ENCODE results near the gene ANKLE2. TPM values are rescaled to one million over a fixed set of nuclear protein-coding genes. Genes with fewer than 3 reads are reported as not detected.

The ANKLE2 gene
- total RNA-seq, 2 experiments from 2014 or later, result 102 to 106 TPM

DNA sequence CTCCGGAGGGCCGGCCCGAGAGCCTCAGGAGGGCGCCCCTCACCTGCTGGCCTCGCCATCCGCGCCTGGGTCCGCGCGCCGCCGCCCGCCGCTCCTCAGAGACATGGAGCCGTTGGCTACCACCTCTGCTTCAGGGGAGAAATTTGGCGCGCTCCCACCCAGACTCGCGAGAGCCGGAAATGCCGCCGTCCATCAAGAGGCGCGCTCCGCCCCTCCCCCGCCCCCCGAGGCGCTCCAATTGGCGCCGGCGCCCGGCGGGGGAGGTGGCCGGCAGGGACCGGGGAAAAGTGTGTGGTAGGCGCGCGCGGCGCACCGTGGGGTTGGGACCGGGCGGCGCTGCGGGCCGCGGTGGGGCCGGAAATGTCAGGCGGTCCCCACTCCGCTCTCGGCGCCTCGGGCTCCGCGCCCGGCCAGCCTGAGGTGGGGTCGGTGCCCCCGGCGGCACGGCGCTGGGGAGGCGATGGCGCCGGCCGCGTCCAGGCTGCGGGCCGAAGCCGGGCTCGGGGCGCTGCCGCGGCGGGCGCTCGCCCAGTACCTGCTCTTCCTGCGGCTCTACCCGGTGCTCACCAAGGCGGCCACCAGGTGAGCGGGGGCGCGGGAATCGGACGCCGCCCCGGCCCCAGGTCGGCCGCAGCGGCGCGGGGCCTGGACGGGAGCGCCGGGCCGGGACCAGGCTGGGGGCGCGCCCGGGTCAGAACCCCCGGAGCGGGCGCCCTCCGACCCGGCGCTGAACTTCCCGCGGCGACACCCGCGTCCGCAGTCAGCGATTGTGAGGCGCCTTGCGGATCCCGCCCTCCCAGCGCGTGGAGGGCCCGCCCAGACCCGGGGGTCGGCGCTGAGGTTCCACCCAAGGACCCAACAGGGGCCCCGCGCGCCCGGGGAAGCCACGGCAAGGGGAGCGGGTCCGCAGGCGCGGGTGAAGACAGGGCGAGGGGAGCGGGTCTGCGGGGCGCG, 74.1 kb downstream of the ANKLE2 start, which contains the start of the genes POLE and PXMP2:
Gene POLE, minus strand, starts transcription at position 132 of the 954 bp plus-strand sequence. Its CDS starts 27 bp downstream, at position 105.
Gene PXMP2, plus strand, starts transcription at position 377 of the 954 bp plus-strand sequence. Its CDS starts 84 bp downstream, at position 461.
- Mint-ChIP-seq H3K36me3 (ENCODE audit: low read depth) (peaks cover 10% of the 10 kb centered on the region), H3K4me3 (peak within 1 kb of the TSS; percentile 79), H3K9me3 (no peaks in the 10 kb centered on the region), H3K27ac (peak within 1 kb of the TSS; percentile 66), H3K27me3 (ENCODE audit: low read depth) (no peaks in the 10 kb centered on the region), H3K4me1 (ENCODE audit: low read depth) (peaks cover 23% of the 10 kb centered on the region)
- CTCF ChIA-PET, result no interaction called here
- intact Hi-C loops (cut with micrococcal nuclease), result loop anchor here (1.0 to 2.0 kb wide), 7 partner anchors 23 to 443 kb away; partner anchors contain the start of genes CHFR, PGAM5, ZNF10 and ZNF140
- DNase-seq, result peak; percentile 96

DNA sequence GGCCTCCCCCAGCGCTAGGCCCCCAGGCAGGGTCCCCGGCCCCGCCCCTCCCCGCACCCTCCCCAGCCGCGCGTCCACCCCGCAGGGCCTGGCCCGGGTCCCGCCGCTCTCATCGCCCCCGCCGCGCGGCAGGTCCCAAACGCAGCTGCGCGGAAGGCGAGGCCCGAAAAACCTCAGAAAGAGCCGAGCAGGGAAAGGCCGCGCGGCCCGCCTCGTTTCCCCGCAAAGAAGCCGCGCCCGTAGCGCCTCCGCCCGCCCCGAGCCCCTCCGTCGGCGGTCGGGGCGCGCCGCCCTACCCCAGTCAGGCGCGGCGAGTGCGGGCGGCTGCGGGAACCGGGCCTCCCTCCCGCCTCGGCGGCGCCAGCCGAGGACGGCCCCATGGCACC, 74.8 kb downstream of the ANKLE2 start:
- intact Hi-C loops (cut with micrococcal nuclease), result loop anchor here (1.0 to 2.0 kb wide), 7 partner anchors 23 to 443 kb away; partner anchors contain the start of genes CHFR, PGAM5, ZNF10 and ZNF140
- DNase-seq, result no peak
- Mint-ChIP-seq H3K27me3 (ENCODE audit: low read depth) (no peaks in the 10 kb centered on the region), H3K4me1 (ENCODE audit: low read depth) (peaks cover 23% of the 10 kb centered on the region), H3K4me3 (peak overlapping the region; percentile 79), H3K36me3 (ENCODE audit: low read depth) (peaks cover 10% of the 10 kb centered on the region), H3K27ac (no peak overlapping the region), H3K9me3 (no peaks in the 10 kb centered on the region)
- CTCF ChIA-PET, result no interaction called here

DNA sequence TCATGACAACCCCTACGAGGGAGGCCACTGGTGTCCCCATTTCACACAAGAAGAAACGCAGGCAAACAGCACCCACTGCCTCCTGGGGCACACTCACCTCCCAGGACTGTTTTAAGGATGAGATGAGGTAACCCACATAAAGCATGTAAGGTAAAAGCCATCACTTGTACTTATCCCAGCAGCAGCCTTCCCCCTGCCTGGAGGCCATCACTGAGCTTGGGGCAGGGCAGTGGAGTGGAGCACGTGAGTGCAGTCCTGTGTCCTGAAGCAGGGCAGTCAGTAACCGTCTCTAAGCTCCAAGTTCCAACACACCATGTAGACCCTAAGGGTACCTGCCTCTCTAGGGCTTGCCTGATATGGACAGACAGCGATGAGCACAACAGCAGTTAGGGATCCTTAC, 76.2 kb downstream of the ANKLE2 start:
- CTCF ChIA-PET, result interaction anchor here (0.5 to 0.6 kb wide), 2 partner anchors 156 to 201 kb away, joined by 3 to 4 read pairs; no protein-coding TSS in a partner anchor
- Mint-ChIP-seq H3K9me3 (no peaks in the 10 kb centered on the region), H3K27me3 (ENCODE audit: low read depth) (no peaks in the 10 kb centered on the region), H3K4me3 (peak overlapping the region; percentile 79), H3K4me1 (ENCODE audit: low read depth) (peaks cover 23% of the 10 kb centered on the region), H3K27ac (peak overlapping the region; percentile 8), H3K36me3 (ENCODE audit: low read depth) (peaks cover 14% of the 10 kb centered on the region)
- no peak for DNase-seq
- intact Hi-C loops (cut with micrococcal nuclease), result no loop called here

DNA sequence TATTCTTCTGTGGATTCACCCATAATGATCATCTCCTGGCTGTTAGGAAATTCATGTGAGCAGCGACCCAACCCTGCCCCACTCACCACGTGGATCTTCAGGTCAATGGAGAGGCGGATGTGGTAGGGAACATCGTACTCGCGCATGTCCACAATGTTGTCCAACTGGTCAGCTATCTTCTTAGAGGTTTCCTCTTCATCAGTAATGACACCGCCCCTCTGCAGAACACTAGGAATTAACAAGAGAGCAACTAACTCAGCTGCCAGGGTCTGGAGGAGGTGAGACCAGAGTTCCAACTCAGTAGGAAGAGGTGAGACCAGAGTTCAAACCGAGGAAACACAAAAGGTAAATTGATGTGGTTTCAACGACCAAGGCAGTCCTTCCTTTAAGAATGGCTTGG, 84.1 kb downstream of the ANKLE2 start:
- Mint-ChIP-seq H3K36me3 (ENCODE audit: low read depth) (peaks cover 54% of the 10 kb centered on the region), H3K4me1 (ENCODE audit: low read depth) (no peaks in the 10 kb centered on the region), H3K27ac (no peak overlapping the region), H3K9me3 (no peaks in the 10 kb centered on the region), H3K4me3 (no peak overlapping the region), H3K27me3 (ENCODE audit: low read depth) (no peaks in the 10 kb centered on the region)
- intact Hi-C loops (cut with micrococcal nuclease), result no loop called here
- no peak for DNase-seq
- CTCF ChIA-PET, result no interaction called here

DNA sequence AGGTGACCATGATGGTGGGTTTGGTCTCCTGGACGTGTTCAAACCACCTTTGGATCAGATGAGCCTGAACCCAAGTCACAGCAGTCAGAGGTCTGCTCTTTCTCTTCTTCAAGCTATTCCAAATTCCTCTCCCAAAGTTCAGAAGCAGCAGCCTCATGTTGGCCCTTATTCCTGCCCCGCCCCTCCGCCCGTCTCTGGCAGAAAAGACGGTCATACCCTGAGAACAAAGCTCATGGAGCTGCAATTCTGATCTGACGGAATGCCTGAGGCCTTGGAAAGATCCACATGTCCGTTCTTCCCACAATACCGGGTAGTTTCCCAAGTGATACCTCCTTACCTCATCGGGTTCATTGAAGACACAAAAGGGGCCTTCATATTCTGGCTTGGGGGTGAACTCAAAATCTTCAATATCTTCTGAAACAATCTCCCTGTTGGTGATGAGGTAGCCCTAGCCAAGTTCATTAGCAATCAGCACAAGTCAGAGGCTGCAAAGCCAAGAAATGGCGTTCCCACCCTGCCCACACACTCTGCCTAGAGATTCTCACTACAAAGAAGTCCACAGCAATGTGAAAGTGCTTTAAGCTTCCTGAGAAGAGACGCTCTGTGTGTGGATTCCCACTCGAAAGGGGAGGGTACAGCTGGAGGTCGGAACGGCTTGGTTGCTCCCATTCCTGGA, 85.7 kb downstream of the ANKLE2 start:
- intact Hi-C loops (cut with micrococcal nuclease), result no loop called here
- CTCF ChIA-PET, result no interaction called here
- H3K4me3 Mint-ChIP-seq, result no peak overlapping the region

More for the DNA sequence above, 85.7 kb downstream of the ANKLE2 start:
- peaks cover 59% of the 10 kb centered on the region for H3K36me3 Mint-ChIP-seq (ENCODE audit: low read depth)
- H3K9me3 Mint-ChIP-seq, result no peaks in the 10 kb centered on the region
- no peak overlapping the region for H3K27ac Mint-ChIP-seq
- no peaks in the 10 kb centered on the region for H3K4me1 Mint-ChIP-seq (ENCODE audit: low read depth)
- no peaks in the 10 kb centered on the region for H3K27me3 Mint-ChIP-seq (ENCODE audit: low read depth)
- no peak for DNase-seq

Other genes starting within 250 kb of the ANKLE2 start
- gene LRCOL1, start 151.2 kb downstream of the ANKLE2 start, total RNA-seq, result not detected
- not detected for gene P2RX2, start 143.1 kb downstream of the ANKLE2 start, total RNA-seq
- 100 to 1,000 TPM; 118 to 121 TPM for gene POLE, start 74.5 kb downstream of the ANKLE2 start, total RNA-seq
- gene PXMP2, start 74.2 kb downstream of the ANKLE2 start, total RNA-seq, result 10 to 100 TPM; 11.3 to 12.8 TPM
- gene PGAM5, start 51.0 kb downstream of the ANKLE2 start, total RNA-seq, result 10 to 100 TPM; 50.1 to 55.7 TPM
- 10 to 100 TPM; 25.2 to 29.1 TPM for gene GOLGA3, start 67.0 kb upstream of the ANKLE2 start, total RNA-seq
- 10 to 100 TPM; 27.2 to 32.8 TPM for gene CHFR, start 125.8 kb upstream of the ANKLE2 start, total RNA-seq
- gene ZNF605, start 194.5 kb upstream of the ANKLE2 start, total RNA-seq, result 1 to 10 TPM; 4.3 to 5.3 TPM
- gene ZNF26, start 224.5 kb upstream of the ANKLE2 start, total RNA-seq, result 10 to 100 TPM in 1 of 2 experiments, 1 to 10 TPM in 1; 8.4 to 12.2 TPM